Tibial nerve (tissue), 4 donors: ENCODE data around the gene RIC1.

ENCODE experiments used
- CTCF ChIP-seq, 5 experiments: fragments of 200-600 bp in 3 of 5; fragments of 450-650 bp in 2 of 5; sonication (generic) in 3 of 5; IDR thresholded peaks; one replicate each; pipeline ENCODE4 v1.5.1; 2016 to 2019; ENCODE audit warnings: antibody characterized with exemption in 5 of 5, mild to moderate bottlenecking in 3 of 5, moderate library complexity in 2 of 5
- EP300 ChIP-seq, 2 donors: sonication (generic); formaldehyde crosslinking; IDR thresholded peaks; one replicate each; pipeline ENCODE4 v1.6.1; 2017; ENCODE audit warnings: antibody characterized with exemption in 2 of 2, mild to moderate bottlenecking in 1 of 2
- POLR2A ChIP-seq, 2 donors: fragments of 450-650 bp; IDR thresholded peaks; one replicate each; pipeline ENCODE4 v1.6.1; 2017; ENCODE audit warnings: antibody characterized with exemption in 2 of 2, mild to moderate bottlenecking in 2 of 2, moderate library complexity in 2 of 2

GRCh38 chr9:5718296-5719032 lies 89.6 kb downstream of the RIC1 start:
- TF ChIP-seq CTCF (IDR thresholded peaks at IDR 0.05) (no peak), POLR2A (IDR thresholded peaks at IDR 0.05) (no peak), EP300 (IDR thresholded peaks at IDR 0.05) (no peak)
